Activated naive CD8-positive, alpha-beta T cell treated with anti-CD3 and anti-CD28 coated beads for 36 hours (primary cell): ENCODE measurements around the gene CHRD. TPM values are rescaled to one million over a fixed set of nuclear protein-coding genes. Genes with fewer than 3 reads are reported as not detected.

ENCODE experiments used
- DNase-seq: peaks from one replicate; pipeline ENCODE4 v3.0.0; 2021
- H3K27ac Mint-ChIP-seq: one replicate; pipeline ENCODE4 v1.8.0; 2022; ENCODE audit warnings: mild to moderate bottlenecking, moderate library complexity, mixed read lengths
- H3K27me3 Mint-ChIP-seq: one replicate; pipeline ENCODE4 v1.8.0; 2022; ENCODE audit warnings: mild to moderate bottlenecking, mixed read lengths
- H3K36me3 Mint-ChIP-seq: one replicate; pipeline ENCODE4 v1.8.0; 2021; ENCODE audit warnings: mild to moderate bottlenecking, mixed read lengths
- H3K4me1 Mint-ChIP-seq: one replicate; pipeline ENCODE4 v1.8.0; 2021; ENCODE audit warnings: mixed read lengths
- H3K4me3 Mint-ChIP-seq: one replicate; pipeline ENCODE4 v1.8.0; 2022; ENCODE audit warnings: mild to moderate bottlenecking, moderate library complexity, mixed read lengths
- H3K9me3 Mint-ChIP-seq: one replicate; pipeline ENCODE4 v1.8.0; 2022; ENCODE audit warnings: mixed read lengths
- total RNA-seq, 2 experiments: library from RNA; stranded (reverse); gene quantifications; one replicate each; pipeline ENCODE4 v1.2.3, GENCODE V29; 2021

CHRD gene
- total RNA-seq, 2 experiments from 2014 or later = not detected

- no peak overlapping the region for H3K4me3 Mint-ChIP-seq
- no peak overlapping the region for H3K27ac Mint-ChIP-seq
- no peak for DNase-seq
- peaks cover 68% of the 10 kb centered on the region for H3K27me3 Mint-ChIP-seq
- H3K36me3 Mint-ChIP-seq = no peaks in the 10 kb centered on the region
- H3K9me3 Mint-ChIP-seq = no peaks in the 10 kb centered on the region
- peaks cover 4% of the 10 kb centered on the region for H3K4me1 Mint-ChIP-seq
Measured at GRCh38 chr3:184381261-184382224, 1.7 kb downstream of the CHRD start.

GRCh38 chr3:184382326-184383032 lies 2.6 kb downstream of the CHRD start:
- H3K27me3 Mint-ChIP-seq = peaks cover 62% of the 10 kb centered on the region
- no peaks in the 10 kb centered on the region for H3K9me3 Mint-ChIP-seq
- H3K4me3 Mint-ChIP-seq = no peak overlapping the region
- no peak for DNase-seq
- H3K4me1 Mint-ChIP-seq = peaks cover 4% of the 10 kb centered on the region
- no peak overlapping the region for H3K27ac Mint-ChIP-seq
- H3K36me3 Mint-ChIP-seq = no peaks in the 10 kb centered on the region

GRCh38 chr3:184383033-184383740 lies 3.3 kb downstream of the CHRD start:
- Mint-ChIP-seq H3K4me1 (peaks cover 4% of the 10 kb centered on the region), H3K27me3 (peaks cover 55% of the 10 kb centered on the region), H3K27ac (no peak overlapping the region), H3K9me3 (no peaks in the 10 kb centered on the region), H3K36me3 (no peaks in the 10 kb centered on the region), H3K4me3 (no peak overlapping the region)
- DNase-seq = no peak

- H3K27ac Mint-ChIP-seq = no peak overlapping the region
- no peak overlapping the region for H3K4me3 Mint-ChIP-seq
- H3K36me3 Mint-ChIP-seq = no peaks in the 10 kb centered on the region
- no peaks in the 10 kb centered on the region for H3K9me3 Mint-ChIP-seq
- peaks cover 45% of the 10 kb centered on the region for H3K27me3 Mint-ChIP-seq
- no peak for DNase-seq
- H3K4me1 Mint-ChIP-seq = peaks cover 4% of the 10 kb centered on the region
Measured at GRCh38 chr3:184384342-184384741, 4.5 kb downstream of the CHRD start.

GRCh38 chr3:184384856-184385422 lies 5.1 kb downstream of the CHRD start:
- peaks cover 48% of the 10 kb centered on the region for H3K27me3 Mint-ChIP-seq
- H3K36me3 Mint-ChIP-seq = no peaks in the 10 kb centered on the region
- H3K4me1 Mint-ChIP-seq = peaks cover 4% of the 10 kb centered on the region
- no peaks in the 10 kb centered on the region for H3K9me3 Mint-ChIP-seq
- no peak overlapping the region for H3K4me3 Mint-ChIP-seq
- DNase-seq = no peak
- no peak overlapping the region for H3K27ac Mint-ChIP-seq

GRCh38 chr3:184386047-184386806 lies 6.4 kb downstream of the CHRD start:
- no peak for DNase-seq
- no peak overlapping the region for H3K4me3 Mint-ChIP-seq
- no peaks in the 10 kb centered on the region for H3K9me3 Mint-ChIP-seq
- H3K36me3 Mint-ChIP-seq = no peaks in the 10 kb centered on the region
- H3K27ac Mint-ChIP-seq = no peak overlapping the region
- peaks cover 42% of the 10 kb centered on the region for H3K27me3 Mint-ChIP-seq
- peaks cover 2% of the 10 kb centered on the region for H3K4me1 Mint-ChIP-seq

- H3K4me3 Mint-ChIP-seq = no peak overlapping the region
- H3K27ac Mint-ChIP-seq = no peak overlapping the region
- no peaks in the 10 kb centered on the region for H3K36me3 Mint-ChIP-seq
- no peaks in the 10 kb centered on the region for H3K4me1 Mint-ChIP-seq
- no peaks in the 10 kb centered on the region for H3K9me3 Mint-ChIP-seq
- H3K27me3 Mint-ChIP-seq = peaks cover 32% of the 10 kb centered on the region
- no peak for DNase-seq
Measured at GRCh38 chr3:184387174-184387714, 7.4 kb downstream of the CHRD start.

- Mint-ChIP-seq H3K36me3 (no peaks in the 10 kb centered on the region), H3K9me3 (no peaks in the 10 kb centered on the region), H3K27me3 (peaks cover 21% of the 10 kb centered on the region), H3K4me3 (no peak overlapping the region), H3K4me1 (no peaks in the 10 kb centered on the region), H3K27ac (no peak overlapping the region)
- no peak for DNase-seq
Measured at GRCh38 chr3:184388164-184388935, 8.5 kb downstream of the CHRD start.

GRCh38 chr3:184388936-184389230 lies 9.0 kb downstream of the CHRD start:
- DNase-seq = no peak
- no peaks in the 10 kb centered on the region for H3K36me3 Mint-ChIP-seq
- H3K9me3 Mint-ChIP-seq = no peaks in the 10 kb centered on the region
- H3K27ac Mint-ChIP-seq = no peak overlapping the region
- H3K27me3 Mint-ChIP-seq = peaks cover 17% of the 10 kb centered on the region
- H3K4me3 Mint-ChIP-seq = no peak overlapping the region
- no peaks in the 10 kb centered on the region for H3K4me1 Mint-ChIP-seq

GRCh38 chr3:184389384-184389783 lies 9.5 kb downstream of the CHRD start:
- H3K36me3 Mint-ChIP-seq = no peaks in the 10 kb centered on the region
- H3K9me3 Mint-ChIP-seq = no peaks in the 10 kb centered on the region
- no peak overlapping the region for H3K4me3 Mint-ChIP-seq
- peaks cover 12% of the 10 kb centered on the region for H3K27me3 Mint-ChIP-seq
- H3K4me1 Mint-ChIP-seq = no peaks in the 10 kb centered on the region
- H3K27ac Mint-ChIP-seq = no peak overlapping the region
- DNase-seq = no peak

GRCh38 chr3:184389935-184390528 lies 10.2 kb downstream of the CHRD start:
- Mint-ChIP-seq H3K27ac (no peak overlapping the region), H3K36me3 (no peaks in the 10 kb centered on the region), H3K4me1 (no peaks in the 10 kb centered on the region), H3K27me3 (peaks cover 9% of the 10 kb centered on the region), H3K9me3 (no peaks in the 10 kb centered on the region), H3K4me3 (no peak overlapping the region)
- DNase-seq = no peak

- Mint-ChIP-seq H3K9me3 (no peaks in the 10 kb centered on the region), H3K27ac (no peak overlapping the region), H3K36me3 (no peaks in the 10 kb centered on the region), H3K27me3 (peaks cover 7% of the 10 kb centered on the region), H3K4me1 (no peaks in the 10 kb centered on the region), H3K4me3 (no peak overlapping the region)
- no peak for DNase-seq
Measured at GRCh38 chr3:184391266-184391665, 11.4 kb downstream of the CHRD start.

GRCh38 chr3:184395320-184395660 lies 15.4 kb downstream of the CHRD start:
- H3K27ac Mint-ChIP-seq = no peak overlapping the region
- no peak for DNase-seq
- H3K4me3 Mint-ChIP-seq = no peak overlapping the region
- H3K4me1 Mint-ChIP-seq = no peaks in the 10 kb centered on the region
- no peaks in the 10 kb centered on the region for H3K36me3 Mint-ChIP-seq
- H3K9me3 Mint-ChIP-seq = no peaks in the 10 kb centered on the region
- H3K27me3 Mint-ChIP-seq = peaks cover 15% of the 10 kb centered on the region
